ENCODE results near the gene KLF1.

GRCh38 chr19:12924621-12925310, 37.8 kb upstream of the KLF1 start:
- TF ChIP-seq YY1 (IDR thresholded peaks at IDR 0.05; ENCODE audit: insufficient read depth, insufficient read length) = no peak
- TF ChIP-seq SUZ12 (IDR thresholded peaks at IDR 0.05; ENCODE audit: extremely low read depth, insufficient read depth, insufficient read length) = no peak
- TF ChIP-seq ZNF274 (IDR thresholded peaks at IDR 0.05; ENCODE audit: low read depth, low read length) = no peak
